GM12873 (cell line): ENCODE results near the gene VTI1A.

Source experiments
- TF ChIP-seq, protein P1 (sequence below): IDR thresholded peaks from 2 replicates; pipeline ENCODE4 v1.5.1; 2012; ENCODE audit warnings: low read depth, mild to moderate bottlenecking, moderate library complexity, low read length, control low read depth; ENCODE audit not compliant: insufficient read depth; ENCODE audit errors: missing control alignments

The VTI1A gene

DNA sequence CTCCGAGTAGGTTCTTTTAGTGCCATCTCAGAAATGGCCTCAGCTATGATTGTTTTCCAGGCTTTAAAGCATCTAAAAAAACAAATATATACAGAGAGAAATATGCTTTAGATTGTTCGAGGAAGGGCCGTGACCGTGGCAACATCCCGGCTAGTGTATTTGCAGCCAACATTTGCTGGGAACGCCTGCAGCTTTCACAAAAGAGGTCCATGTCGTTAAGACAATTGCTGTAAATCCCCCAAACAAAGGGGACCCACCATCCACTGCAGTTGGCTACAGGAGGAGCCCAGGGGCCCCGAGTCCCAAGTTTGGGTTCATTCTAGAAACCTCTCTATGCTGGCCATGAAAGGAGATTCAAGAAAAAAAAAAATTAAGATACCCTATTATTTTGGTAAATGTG lies 350.2 kb downstream of the VTI1A start:
- TF ChIP-seq, protein P1, sequence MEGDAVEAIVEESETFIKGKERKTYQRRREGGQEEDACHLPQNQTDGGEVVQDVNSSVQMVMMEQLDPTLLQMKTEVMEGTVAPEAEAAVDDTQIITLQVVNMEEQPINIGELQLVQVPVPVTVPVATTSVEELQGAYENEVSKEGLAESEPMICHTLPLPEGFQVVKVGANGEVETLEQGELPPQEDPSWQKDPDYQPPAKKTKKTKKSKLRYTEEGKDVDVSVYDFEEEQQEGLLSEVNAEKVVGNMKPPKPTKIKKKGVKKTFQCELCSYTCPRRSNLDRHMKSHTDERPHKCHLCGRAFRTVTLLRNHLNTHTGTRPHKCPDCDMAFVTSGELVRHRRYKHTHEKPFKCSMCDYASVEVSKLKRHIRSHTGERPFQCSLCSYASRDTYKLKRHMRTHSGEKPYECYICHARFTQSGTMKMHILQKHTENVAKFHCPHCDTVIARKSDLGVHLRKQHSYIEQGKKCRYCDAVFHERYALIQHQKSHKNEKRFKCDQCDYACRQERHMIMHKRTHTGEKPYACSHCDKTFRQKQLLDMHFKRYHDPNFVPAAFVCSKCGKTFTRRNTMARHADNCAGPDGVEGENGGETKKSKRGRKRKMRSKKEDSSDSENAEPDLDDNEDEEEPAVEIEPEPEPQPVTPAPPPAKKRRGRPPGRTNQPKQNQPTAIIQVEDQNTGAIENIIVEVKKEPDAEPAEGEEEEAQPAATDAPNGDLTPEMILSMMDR = no peak

DNA sequence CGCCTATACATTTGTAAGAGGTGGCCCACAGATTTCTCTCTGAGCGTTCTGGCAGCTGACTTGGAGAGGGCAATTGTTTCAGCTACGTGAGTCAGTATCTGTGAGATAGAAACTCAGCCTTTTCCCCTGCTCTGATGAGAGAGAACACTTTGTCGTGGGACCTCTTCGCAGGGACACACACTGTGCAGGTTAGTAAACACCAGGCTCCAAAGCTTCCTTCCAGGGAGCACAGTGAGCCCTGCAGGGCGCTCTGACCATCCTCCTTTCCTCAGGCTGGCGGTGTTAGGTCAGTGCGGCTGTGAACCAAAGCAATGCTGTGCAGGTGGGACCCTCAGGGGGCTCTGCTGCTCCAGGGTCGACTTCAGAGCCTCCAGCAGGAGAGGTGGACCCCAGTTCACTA lies 350.8 kb downstream of the VTI1A start:
- TF ChIP-seq, protein P1 = no peak

DNA sequence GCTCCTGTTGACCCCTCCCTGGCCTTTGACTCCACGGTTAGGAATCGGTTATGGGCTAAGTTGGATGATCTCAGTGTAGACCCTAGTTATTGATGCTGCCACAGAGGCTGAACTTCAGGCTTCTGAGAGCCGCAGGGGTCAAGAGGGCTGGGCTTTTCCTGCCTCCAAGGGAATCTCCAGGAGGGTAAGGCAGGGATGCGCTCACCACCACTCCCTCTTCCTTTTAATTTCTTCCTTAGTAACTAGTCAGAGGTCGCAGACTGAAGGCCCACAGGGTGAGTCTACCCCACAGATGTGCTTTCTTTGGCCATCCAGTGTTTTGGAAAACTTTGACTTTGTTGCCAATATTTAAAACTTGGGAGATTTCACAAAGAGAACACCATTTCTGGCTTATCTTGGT lies 352.0 kb downstream of the VTI1A start:
- TF ChIP-seq, protein P1 = no peak

DNA sequence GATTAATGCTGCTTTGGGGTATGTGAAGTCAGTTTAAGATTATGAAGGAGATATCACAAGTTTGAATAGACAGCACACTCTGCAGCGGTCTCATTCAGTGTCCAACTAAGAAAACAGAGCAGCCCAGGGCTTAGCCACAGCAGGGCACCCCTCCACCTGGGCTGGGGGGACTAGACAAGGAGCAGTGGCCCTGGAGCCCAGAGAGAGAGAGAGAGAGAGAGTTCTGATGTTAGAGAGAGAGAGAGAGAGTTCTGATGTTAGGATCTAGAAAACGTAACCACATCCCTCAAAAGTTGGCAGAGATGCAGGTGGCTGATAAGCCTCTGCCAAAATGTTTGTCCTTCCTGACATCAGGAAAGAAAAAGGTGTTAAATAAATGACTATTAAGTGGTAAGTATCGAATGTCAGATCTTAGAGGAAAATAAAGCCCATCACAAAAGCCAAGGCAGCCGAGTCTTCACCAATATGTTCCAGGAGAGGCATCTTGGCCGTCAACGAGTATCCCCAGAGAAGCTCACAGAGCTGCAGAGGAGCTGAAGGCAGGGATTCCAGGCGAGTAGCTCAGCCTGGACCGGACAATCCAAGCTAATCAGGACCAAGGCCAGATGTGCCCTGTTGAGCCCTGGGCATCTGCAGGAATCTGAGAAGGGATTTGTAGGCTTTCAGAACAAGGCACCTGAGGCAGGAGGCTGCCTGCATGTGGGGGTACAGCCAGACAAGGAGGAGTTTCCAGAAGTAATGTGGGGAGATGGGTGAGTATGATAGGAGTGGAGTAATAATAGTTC lies 352.9 kb downstream of the VTI1A start:
- TF ChIP-seq, protein P1 = no peak

DNA sequence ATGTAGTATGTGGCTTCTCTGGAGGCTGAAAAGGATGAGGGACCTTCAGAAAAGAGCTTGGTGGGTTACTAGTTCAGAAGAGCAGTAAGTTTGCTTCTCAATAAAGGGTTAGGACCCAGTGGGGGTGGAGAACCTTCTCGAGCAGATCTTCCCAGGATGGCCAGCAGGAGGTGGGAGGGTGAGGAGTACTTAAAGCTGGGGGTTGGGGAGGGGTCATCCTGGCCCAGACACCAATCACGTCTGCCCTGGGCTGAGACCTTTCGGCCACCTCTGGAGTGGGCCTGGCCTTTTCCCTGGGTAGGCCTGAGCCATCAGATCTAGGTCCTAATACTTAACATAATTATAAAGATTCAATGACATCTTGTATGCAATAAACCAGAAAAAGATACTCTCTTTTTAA lies 354.0 kb downstream of the VTI1A start:
- TF ChIP-seq, protein P1 = no peak

DNA sequence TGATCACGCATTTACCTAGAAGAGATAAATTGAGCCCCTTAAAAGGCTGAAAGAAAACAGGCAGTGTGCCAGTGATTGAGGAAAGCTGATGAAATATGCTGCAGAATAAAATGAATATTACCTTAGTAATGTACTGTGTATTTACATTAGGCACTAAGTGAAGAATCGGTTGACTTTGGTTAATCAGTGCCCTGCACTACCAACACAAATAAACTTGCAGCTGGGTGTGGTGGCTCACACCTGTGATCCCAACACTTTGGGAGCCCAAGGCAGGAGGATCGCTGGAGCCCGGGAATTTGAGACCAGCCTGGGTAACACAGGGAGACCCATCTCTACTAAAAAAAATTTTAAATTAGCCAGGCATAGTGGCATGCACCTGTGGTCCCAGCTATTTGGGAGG lies 354.7 kb downstream of the VTI1A start:
- TF ChIP-seq, protein P1 = no peak

DNA sequence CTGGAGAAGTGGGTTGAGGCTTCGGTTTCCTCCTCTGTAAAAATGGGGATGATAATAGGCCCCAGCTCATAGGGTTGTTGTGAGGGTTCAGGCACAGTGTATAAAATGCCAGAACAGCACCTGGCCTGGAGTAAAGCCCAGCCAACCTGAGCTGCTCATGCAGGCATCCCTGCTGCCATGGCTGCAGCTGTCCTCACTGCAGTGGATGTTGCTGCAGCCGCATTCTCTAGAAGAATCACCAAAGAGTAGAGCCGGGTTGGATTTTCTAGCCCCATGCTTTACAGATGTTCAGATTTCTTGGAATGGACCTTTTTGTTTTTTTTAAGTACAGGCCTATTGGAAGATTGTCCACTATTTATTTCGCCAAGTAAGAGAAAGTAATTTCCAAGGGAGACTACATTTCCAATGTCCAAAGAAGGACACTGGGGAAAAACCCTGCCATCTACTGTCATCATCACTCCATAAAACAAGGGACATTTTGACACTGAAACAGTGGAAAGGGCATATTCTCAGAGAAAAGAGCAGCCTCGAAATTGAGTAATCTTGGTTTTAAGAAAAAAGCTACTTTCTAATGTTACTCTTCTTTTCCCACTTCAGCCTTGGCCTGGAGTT lies 355.5 kb downstream of the VTI1A start:
- TF ChIP-seq, protein P1 = no peak
